Measurements from ENCODE around the gene GOLGA6L2.
"Not testable (repeated sequence)": the region's sequence is repeated elsewhere in the genome, so short reads cannot be mapped to it uniquely, and the experiment has no call there.

The GOLGA6L2 gene

GRCh38 chr15:23402140-23402539, 44.9 kb downstream of the GOLGA6L2 start:
- no peak for TF ChIP-seq CTCF (conservative IDR thresholded peaks at IDR 0.05; ENCODE audit: low read depth)
- no peak overlapping the region for H3K27ac ChIP-seq
- CTCF ChIA-PET = no interaction called here
- DNase-seq (ENCODE audit: low spot score) = no peak
- POLR2A ChIA-PET (ENCODE audit: low non-redundant PET) = no interaction called here

- no peak for DNase-seq (ENCODE audit: low spot score)
- ChIA-PET CTCF (no interaction called here), POLR2A (ENCODE audit: low non-redundant PET) (no interaction called here)
- H3K27ac ChIP-seq = no peak overlapping the region
- TF ChIP-seq CTCF (conservative IDR thresholded peaks at IDR 0.05; ENCODE audit: low read depth) = no peak
Observed at GRCh38 chr15:23401627-23402026, 45.4 kb downstream of the GOLGA6L2 start.

- CTCF ChIA-PET; DNase-seq (ENCODE audit: low spot score); H3K27ac ChIP-seq; POLR2A ChIA-PET (ENCODE audit: low non-redundant PET): not testable (repeated sequence)
Observed at GRCh38 chr15:23399207-23399606, 47.8 kb downstream of the GOLGA6L2 start.

- DNase-seq (ENCODE audit: low spot score); H3K27ac ChIP-seq; POLR2A ChIA-PET (ENCODE audit: low non-redundant PET); CTCF ChIA-PET: not testable (repeated sequence)
Observed at GRCh38 chr15:23398357-23398756, 48.7 kb downstream of the GOLGA6L2 start.

GRCh38 chr15:23397779-23398178, 49.3 kb downstream of the GOLGA6L2 start:
- CTCF ChIA-PET = no interaction called here
- DNase-seq (ENCODE audit: low spot score) = no peak
- TF ChIP-seq CTCF (conservative IDR thresholded peaks at IDR 0.05; ENCODE audit: low read depth) = no peak
- H3K27ac ChIP-seq = no peak overlapping the region
- POLR2A ChIA-PET (ENCODE audit: low non-redundant PET) = no interaction called here

- POLR2A ChIA-PET (ENCODE audit: low non-redundant PET) = no interaction called here
- TF ChIP-seq CTCF (conservative IDR thresholded peaks at IDR 0.05; ENCODE audit: low read depth) = no peak
- CTCF ChIA-PET = no interaction called here
- no peak for DNase-seq (ENCODE audit: low spot score)
- H3K27ac ChIP-seq = no peak overlapping the region
Observed at GRCh38 chr15:23395832-23396231, 51.2 kb downstream of the GOLGA6L2 start.

- no peak for TF ChIP-seq CTCF (conservative IDR thresholded peaks at IDR 0.05; ENCODE audit: low read depth)
- no peak overlapping the region for H3K27ac ChIP-seq
- DNase-seq (ENCODE audit: low spot score) = no peak
- ChIA-PET POLR2A (ENCODE audit: low non-redundant PET) (no interaction called here), CTCF (no interaction called here)
Observed at GRCh38 chr15:23395030-23395692, 51.9 kb downstream of the GOLGA6L2 start.
